GM12878 (cell line): ENCODE results near the gene SERPINH1. TPM values are rescaled to one million over a fixed set of nuclear protein-coding genes. Genes with fewer than 3 reads are reported as not detected.

Experiments used
- ATAC-seq: fragments of 200-7000 bp; cut with Tn5 transposase; 3 replicates; pipeline ENCODE4 v1.9.1; 2020; ENCODE audit warnings: mild to moderate bottlenecking, moderate library complexity
- BruUV-seq: library from RNA; stranded (reverse); fragments of 400-500 nt; replicated peaks from 2 replicates; lab custom pipeline; 2021; lab: Mats Ljungman, UMichigan
- CTCF ChIA-PET: fragments of 300-600 bp; sonication (Branson Sonifier 250); formaldehyde crosslinking; extraction: SDS; loops from one replicate; lab custom pipeline; 2021; ENCODE audit warnings: inconsistent platforms; lab: Yijun Ruan, JAX
- POLR2A ChIA-PET: fragments of 350-600 bp; formaldehyde crosslinking; extraction: SDS; loops from one replicate; lab custom pipeline; 2021; ENCODE audit warnings: inconsistent platforms; lab: Charles Lee
- RAD21 ChIA-PET: fragments of 300-600 bp; sonication (Branson Sonifier 250); formaldehyde crosslinking; loops from one replicate; lab custom pipeline; 2023; ENCODE audit warnings: antibody characterized with exemption; ENCODE audit not compliant: unreplicated experiment; lab: Charles Lee
- SMC1A ChIA-PET: fragments of 300-600 bp; sonication (Branson Sonifier 250); formaldehyde crosslinking; loops from one replicate; lab custom pipeline; 2023; ENCODE audit not compliant: unreplicated experiment, uncharacterized antibody; lab: Charles Lee
- DNase-seq: peaks from one replicate; pipeline ENCODE4 v3.0.0-alpha.2; 2011; ENCODE audit warnings: low read depth, low spot score
- FAIRE-seq: peaks from 3 replicates; lab custom pipeline; 2011; peaks lifted over from hg19 to GRCh38; lab: Jason Lieb, UNC
- H2AFZ ChIP-seq: 2 replicates; pipeline ENCODE4 v1.6.0; 2011; ENCODE audit warnings: low read depth, low read length, control low read depth; ENCODE audit not compliant: control insufficient read depth
- H3K27ac ChIP-seq: 2 replicates; pipeline ENCODE4 v1.5.1; 2011; ENCODE audit warnings: control low read depth; ENCODE audit not compliant: control insufficient read depth, insufficient read depth
- H3K27me3 ChIP-seq, 2 experiments: replicated peaks in 1 of 2; 2 replicates each; pipeline versions ENCODE4 v1.6.0 to v1.6.1; 2011; ENCODE audit warnings: low read length in 1 of 2; ENCODE audit not compliant: control insufficient read depth in 2 of 2, insufficient read depth in 2 of 2
- H3K36me3 ChIP-seq, 2 experiments: 2 replicates each; pipeline ENCODE4 v1.5.1; 2011; ENCODE audit warnings: low read length in 1 of 2; ENCODE audit not compliant: control insufficient read depth in 2 of 2, insufficient read depth in 2 of 2
- H3K4me1 ChIP-seq: 2 replicates; pipeline ENCODE4 v1.6.1; 2011; ENCODE audit warnings: mild to moderate bottlenecking, low read length, moderate library complexity, mixed read lengths; ENCODE audit not compliant: control insufficient read depth, insufficient read depth
- H3K4me2 ChIP-seq: 2 replicates; pipeline ENCODE4 v1.6.0; 2011; ENCODE audit warnings: control low read depth; ENCODE audit not compliant: control insufficient read depth, insufficient read depth
- H3K4me3 ChIP-seq: fragments of 200-600 bp; sonication (generic); 2 replicates; pipeline ENCODE4 v1.5.1; 2016
- H3K79me2 ChIP-seq: 2 replicates; pipeline ENCODE4 v1.6.0; 2011; ENCODE audit warnings: low read length; ENCODE audit not compliant: control insufficient read depth, insufficient read depth
- H3K9ac ChIP-seq: 2 replicates; pipeline ENCODE4 v1.8.0; 2011; ENCODE audit warnings: low read length, control low read depth, mixed read lengths; ENCODE audit not compliant: control insufficient read depth, insufficient read depth
- H3K9me3 ChIP-seq: replicated peaks from 3 replicates; pipeline ENCODE4 v1.5.1; 2011; ENCODE audit warnings: mild to moderate bottlenecking, low read length; ENCODE audit not compliant: control insufficient read depth, insufficient read depth
- H4K20me1 ChIP-seq: 2 replicates; pipeline ENCODE4 v1.6.0; 2011; ENCODE audit not compliant: control insufficient read depth, insufficient read depth
- BACH1 ChIP-seq: fragments of 450-650 bp; IDR thresholded peaks from 2 replicates; pipeline ENCODE4 v1.6.1; 2017; ENCODE audit warnings: mild to moderate bottlenecking, borderline replicate concordance
- BRCA1 ChIP-seq: IDR thresholded peaks from 2 replicates; pipeline ENCODE4 v1.6.1; 2011; ENCODE audit warnings: low read depth, low read length, improper control_type of control experiment
- DPF2 ChIP-seq: fragments of 450-650 bp; IDR thresholded peaks from 2 replicates; pipeline ENCODE4 v1.6.1; 2017; ENCODE audit warnings: mild to moderate bottlenecking
- GATAD2B ChIP-seq: fragments of 450-650 bp; conservative IDR thresholded peaks from 2 replicates; pipeline ENCODE4 v1.6.1; 2017; ENCODE audit warnings: low read depth, mild to moderate bottlenecking, moderate library complexity
- HDGF ChIP-seq: fragments of 450-650 bp; IDR thresholded peaks from 2 replicates; pipeline ENCODE4 v1.6.1; 2016; ENCODE audit warnings: antibody characterized with exemption
- NFYA ChIP-seq: IDR thresholded peaks from 2 replicates; pipeline ENCODE4 v1.6.1; 2011; ENCODE audit warnings: low read depth, mild to moderate bottlenecking, low read length, improper control_type of control experiment, borderline replicate concordance
- PML ChIP-seq: IDR thresholded peaks from 2 replicates; pipeline ENCODE4 v1.6.1; 2012; ENCODE audit warnings: low read length, inconsistent platforms
- POLR2AphosphoS5 ChIP-seq: IDR thresholded peaks from 2 replicates; pipeline ENCODE4 v1.6.1; 2011; ENCODE audit warnings: mild to moderate bottlenecking, low read length, inconsistent platforms
- RBBP5 ChIP-seq: fragments of 200-600 bp; sonication (generic); conservative IDR thresholded peaks from 2 replicates; pipeline ENCODE4 v1.6.1; 2016
- RUNX3 ChIP-seq: IDR thresholded peaks from 2 replicates; pipeline ENCODE4 v1.6.1; 2012; ENCODE audit warnings: low read length, inconsistent platforms
- SRF ChIP-seq, 2 experiments: IDR thresholded peaks; 2 replicates each; pipeline ENCODE4 v1.6.1; 2011; ENCODE audit warnings: low read depth in 2 of 2, low read length in 2 of 2, mild to moderate bottlenecking in 1 of 2, moderate library complexity in 1 of 2
- ZBTB4 ChIP-seq: fragments of 450-650 bp; formaldehyde crosslinking; IDR thresholded peaks from 2 replicates; pipeline ENCODE4 v1.4.0; 2022; ENCODE audit warnings: mild to moderate bottlenecking, moderate library complexity
- ZNF274 ChIP-seq: IDR thresholded peaks from one replicate; pipeline ENCODE4 v1.8.0; 2011; ENCODE audit not compliant: insufficient read length, insufficient read depth
- WGBS: methylation state at CpG from one replicate; pipeline ENCODE4 v1.1.6; 2016; ENCODE audit warnings: low lambda C conversion rate; ENCODE audit not compliant: insufficient replicate concordance, insufficient coverage; ENCODE audit errors: missing lambda C conversion rate; 5-methylcytosine and 5-hydroxymethylcytosine counted together
- in situ Hi-C: fragments of 300-500 bp; cut with MboI; formaldehyde crosslinking; loops from 9 replicates; pipeline ENCODE4 v1.14.3; 2018; ENCODE audit warnings: mixed read lengths
- intact Hi-C: fragments of 100-400 bp; cut with micrococcal nuclease; formaldehyde crosslinking; loops from one replicate; pipeline ENCODE4 v1.14.2; 2022; ENCODE audit not compliant: unreplicated experiment
- polyA plus RNA-seq, 11 experiments: library from polyadenylated mRNA; depleted of rRNA in 4 of 11; unstranded in 6 of 11; stranded (reverse) in 5 of 11; fragments of >200 nt; fragmentation: Nextera tagmentation in 4 of 11; fragmentation: Illumina TruSeq in 1 of 11; extraction: Ambion mirVana in 4 of 11; extraction: Trizol in 1 of 11; gene quantifications; 1 replicate in 1 of 11; 2 replicates in 10 of 11; pipeline versions ENCODE4 v1.2.1 to v1.2.3, GENCODE V29; 2011 to 2016; ENCODE audit warnings: inconsistent platforms in 2 of 11, missing spikeins in 2 of 11, low read depth in 1 of 11
- total RNA-seq, 4 experiments: library from RNA; depleted of rRNA in 3 of 4; stranded (reverse); fragments of >200 nt in 3 of 4; fragmentation: Illumina TruSeq in 1 of 4; extraction: Trizol in 1 of 4; gene quantifications; 2 replicates each; pipeline versions ENCODE4 v1.2.1 to v1.2.3, GENCODE V29; 2013 to 2021
- TF ChIP-seq, protein P1 (sequence below): fragments of 450-650 bp; IDR thresholded peaks from 2 replicates; pipeline ENCODE4 v1.6.1; 2017; ENCODE audit warnings: borderline replicate concordance
- TF ChIP-seq, protein P2 (sequence below): fragments of 450-650 bp; IDR thresholded peaks from 2 replicates; pipeline ENCODE4 v1.6.1; 2016; ENCODE audit warnings: mild to moderate bottlenecking
- TF ChIP-seq, protein P3 (sequence below): fragments of 450-650 bp; IDR thresholded peaks from 2 replicates; pipeline ENCODE4 v1.6.1; 2014; ENCODE audit warnings: mild to moderate bottlenecking

SERPINH1 gene
- total and polyA plus RNA-seq, 10 of the 15 experiments (the other 5 are each of a cell fraction or from before 2014, with no cell fraction given), result 0.34 to 19.8 (median 13.7) TPM

- TF ChIP-seq GATAD2B, result no peak
- TF ChIP-seq, protein P1, sequence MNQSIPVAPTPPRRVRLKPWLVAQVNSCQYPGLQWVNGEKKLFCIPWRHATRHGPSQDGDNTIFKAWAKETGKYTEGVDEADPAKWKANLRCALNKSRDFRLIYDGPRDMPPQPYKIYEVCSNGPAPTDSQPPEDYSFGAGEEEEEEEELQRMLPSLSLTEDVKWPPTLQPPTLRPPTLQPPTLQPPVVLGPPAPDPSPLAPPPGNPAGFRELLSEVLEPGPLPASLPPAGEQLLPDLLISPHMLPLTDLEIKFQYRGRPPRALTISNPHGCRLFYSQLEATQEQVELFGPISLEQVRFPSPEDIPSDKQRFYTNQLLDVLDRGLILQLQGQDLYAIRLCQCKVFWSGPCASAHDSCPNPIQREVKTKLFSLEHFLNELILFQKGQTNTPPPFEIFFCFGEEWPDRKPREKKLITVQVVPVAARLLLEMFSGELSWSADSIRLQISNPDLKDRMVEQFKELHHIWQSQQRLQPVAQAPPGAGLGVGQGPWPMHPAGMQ, result no peak
- TF ChIP-seq, protein P2, sequence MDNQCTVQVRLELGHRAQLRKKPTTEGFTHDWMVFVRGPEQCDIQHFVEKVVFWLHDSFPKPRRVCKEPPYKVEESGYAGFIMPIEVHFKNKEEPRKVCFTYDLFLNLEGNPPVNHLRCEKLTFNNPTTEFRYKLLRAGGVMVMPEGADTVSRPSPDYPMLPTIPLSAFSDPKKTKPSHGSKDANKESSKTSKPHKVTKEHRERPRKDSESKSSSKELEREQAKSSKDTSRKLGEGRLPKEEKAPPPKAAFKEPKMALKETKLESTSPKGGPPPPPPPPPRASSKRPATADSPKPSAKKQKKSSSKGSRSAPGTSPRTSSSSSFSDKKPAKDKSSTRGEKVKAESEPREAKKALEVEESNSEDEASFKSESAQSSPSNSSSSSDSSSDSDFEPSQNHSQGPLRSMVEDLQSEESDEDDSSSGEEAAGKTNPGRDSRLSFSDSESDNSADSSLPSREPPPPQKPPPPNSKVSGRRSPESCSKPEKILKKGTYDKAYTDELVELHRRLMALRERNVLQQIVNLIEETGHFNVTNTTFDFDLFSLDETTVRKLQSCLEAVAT, result peak; percentile 9; the same call in 1 of the 2 replicates
- TF ChIP-seq, protein P3, sequence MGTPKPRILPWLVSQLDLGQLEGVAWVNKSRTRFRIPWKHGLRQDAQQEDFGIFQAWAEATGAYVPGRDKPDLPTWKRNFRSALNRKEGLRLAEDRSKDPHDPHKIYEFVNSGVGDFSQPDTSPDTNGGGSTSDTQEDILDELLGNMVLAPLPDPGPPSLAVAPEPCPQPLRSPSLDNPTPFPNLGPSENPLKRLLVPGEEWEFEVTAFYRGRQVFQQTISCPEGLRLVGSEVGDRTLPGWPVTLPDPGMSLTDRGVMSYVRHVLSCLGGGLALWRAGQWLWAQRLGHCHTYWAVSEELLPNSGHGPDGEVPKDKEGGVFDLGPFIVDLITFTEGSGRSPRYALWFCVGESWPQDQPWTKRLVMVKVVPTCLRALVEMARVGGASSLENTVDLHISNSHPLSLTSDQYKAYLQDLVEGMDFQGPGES, result no peak
- TF ChIP-seq RBBP5, result no peak
Measured at GRCh38 chr11:75562836-75563484, 907 bp downstream of the SERPINH1 start (continued).

- H3K79me2 ChIP-seq, result peaks cover 19% of the 10 kb centered on the region
- intact Hi-C loops, result no loop called here
- TF ChIP-seq RUNX3, result no peak
- TF ChIP-seq ZBTB4 (CRISPR knock-in tag), result no peak
- no peak for TF ChIP-seq NFYA
- TF ChIP-seq GATAD2B, result no peak
- TF ChIP-seq SRF (IDR thresholded peaks at IDR 0.05; ENCODE audit: low read depth in 2 of 2, low read length in 2 of 2), result no peak
- no peak for TF ChIP-seq BRCA1
- TF ChIP-seq PML, result no peak
- TF ChIP-seq POLR2AphosphoS5, result no peak
- no peak for TF ChIP-seq HDGF
- TF ChIP-seq BACH1, result no peak
- TF ChIP-seq DPF2, result no peak
- no peak for TF ChIP-seq ZNF274
Measured at GRCh38 chr11:75563501-75563977, 1.5 kb downstream of the SERPINH1 start.

More at GRCh38 chr11:75563501-75563977, 1.5 kb downstream of the SERPINH1 start:
- H3K4me3 ChIP-seq, result peak overlapping the region; percentile 82
- no peaks in the 10 kb centered on the region for H3K27me3 ChIP-seq
- H3K9ac ChIP-seq, result peak overlapping the region; percentile 96
- CTCF ChIA-PET, result interaction anchor here (0.9 to 1.7 kb wide), 2 partner anchors 10 to 15 kb away, joined by 3 to 7 read pairs; no protein-coding TSS in a partner anchor
- no peaks in the 10 kb centered on the region for H3K9me3 ChIP-seq
- no TSS peak for BruUV-seq
- H3K4me2 ChIP-seq, result peak overlapping the region; percentile 99; the same call in 1 of the 2 replicates
- RAD21 ChIA-PET, result no interaction called here
- H2AFZ ChIP-seq, result no peak overlapping the region
- H3K4me1 ChIP-seq, result peaks cover 5% of the 10 kb centered on the region
- SMC1A ChIA-PET, result no interaction called here
- no peak for ATAC-seq
- POLR2A ChIA-PET, result interaction anchor here (0.7 kb wide), 1 partner anchor 11 kb away, joined by 3 read pairs; no protein-coding TSS in a partner anchor
- no peaks in the 10 kb centered on the region for H4K20me1 ChIP-seq
- DNase-seq, result no peak
- H3K27ac ChIP-seq, result peak overlapping the region; percentile 94; the same call in 1 of the 2 replicates
- peaks cover 3 to 4% of the 10 kb centered on the region in 2 experiments; a peak in 1 of 4 replicates for H3K36me3 ChIP-seq
- WGBS, result 65% methylated on average over 5 of the region's 5 CpGs
- no peak for FAIRE-seq
- in situ Hi-C loops, result no loop called here
